ENCODE results near the gene SBSN. TPM values are rescaled to one million over a fixed set of nuclear protein-coding genes. Genes with fewer than 3 reads are reported as not detected.

Gene SBSN
- total and polyA plus RNA-seq, 5 experiments from 2014 or later = 0.31 TPM; not detected in 4

- no peak for DNase-seq
- H3K4me3 Mint-ChIP-seq = no peak overlapping the region
- no peaks in the 10 kb centered on the region for H3K36me3 Mint-ChIP-seq
- no peak for ATAC-seq
- POLR2A ChIA-PET = no interaction called here
- H3K27ac Mint-ChIP-seq = no peak overlapping the region
- H3K27me3 Mint-ChIP-seq = peaks cover 9 to 60% (median 26%) of the 10 kb centered on the region in 5 donors
- peaks cover 3 to 19% (median 15%) of the 10 kb centered on the region in 4 donors for H3K4me1 Mint-ChIP-seq
- H3K9me3 Mint-ChIP-seq = no peaks in the 10 kb centered on the region
Measured at GRCh38 chr19:35507561-35507960, 20.6 kb downstream of the SBSN start.

GRCh38 chr19:35506011-35506410 lies 22.1 kb downstream of the SBSN start:
- Mint-ChIP-seq H3K27ac (peak overlapping the region in 1 of 10 donors; percentile 69), H3K9me3 (no peaks in the 10 kb centered on the region), H3K4me1 (peaks cover 6 to 19% (median 16%) of the 10 kb centered on the region in 4 donors), H3K36me3 (no peaks in the 10 kb centered on the region), H3K4me3 (no peak overlapping the region), H3K27me3 (peaks cover 5 to 55% (median 26%) of the 10 kb centered on the region in 5 donors)
- no peak for ATAC-seq
- POLR2A ChIA-PET = interaction anchor here (0.5 kb wide), 1 partner anchor 288 kb away, joined by 4 read pairs; no protein-coding TSS in a partner anchor
- DNase-seq = no peak

- H3K27me3 Mint-ChIP-seq = peaks cover 5 to 43% (median 23%) of the 10 kb centered on the region in 5 donors
Measured at GRCh38 chr19:35502751-35503150, 25.4 kb downstream of the SBSN start.

GRCh38 chr19:35501684-35502083 lies 26.4 kb downstream of the SBSN start:
- POLR2A ChIA-PET = interaction anchor here (0.6 kb wide), 1 partner anchor 390 kb away, joined by 5 read pairs; no protein-coding TSS in a partner anchor
- peaks cover 0 to 3% (median 1%) of the 10 kb centered on the region in 4 donors for H3K4me1 Mint-ChIP-seq
- ATAC-seq (no peak), DNase-seq (no peak)
- peak overlapping the region in 1 of 10 donors; percentile 9 for H3K27ac Mint-ChIP-seq
- H3K27me3 Mint-ChIP-seq = peaks cover 5 to 35% (median 18%) of the 10 kb centered on the region in 5 donors
- H3K4me3 Mint-ChIP-seq = no peak overlapping the region
- no peaks in the 10 kb centered on the region for H3K36me3 Mint-ChIP-seq
- no peaks in the 10 kb centered on the region for H3K9me3 Mint-ChIP-seq

More at GRCh38 chr19:35502751-35503150, 25.4 kb downstream of the SBSN start:
- Mint-ChIP-seq H3K27ac (no peak overlapping the region), H3K4me3 (no peak overlapping the region), H3K36me3 (no peaks in the 10 kb centered on the region), H3K9me3 (no peaks in the 10 kb centered on the region), H3K4me1 (peaks cover 0 to 3% (median 1%) of the 10 kb centered on the region in 4 donors)
- POLR2A ChIA-PET = no interaction called here
- ATAC-seq (no peak), DNase-seq (peak in 1 of 10 donors; percentile 8)

- H3K27me3 Mint-ChIP-seq = peaks cover 0 to 24% (median 10%) of the 10 kb centered on the region in 5 donors
- peaks cover 0 to 5% (median 2%) of the 10 kb centered on the region in 4 donors for H3K4me1 Mint-ChIP-seq
- H3K9me3 Mint-ChIP-seq = no peaks in the 10 kb centered on the region
- no peak for ATAC-seq
- DNase-seq = no peak
- H3K36me3 Mint-ChIP-seq = no peaks in the 10 kb centered on the region
- H3K4me3 Mint-ChIP-seq = no peak overlapping the region
- POLR2A ChIA-PET = no interaction called here
- no peak overlapping the region for H3K27ac Mint-ChIP-seq
Measured at GRCh38 chr19:35500611-35501010, 27.5 kb downstream of the SBSN start.

GRCh38 chr19:35498984-35499527 lies 29.1 kb downstream of the SBSN start:
- POLR2A ChIA-PET = no interaction called here
- H3K9me3 Mint-ChIP-seq = no peaks in the 10 kb centered on the region
- no peak overlapping the region for H3K27ac Mint-ChIP-seq
- H3K27me3 Mint-ChIP-seq = peaks cover 0 to 18% (median 9%) of the 10 kb centered on the region in 5 donors
- no peak for ATAC-seq
- no peak for DNase-seq
- peaks cover 0 to 9% (median 7%) of the 10 kb centered on the region in 4 donors for H3K4me1 Mint-ChIP-seq
- no peak overlapping the region for H3K4me3 Mint-ChIP-seq
- H3K36me3 Mint-ChIP-seq = no peaks in the 10 kb centered on the region

- no peaks in the 10 kb centered on the region for H3K9me3 Mint-ChIP-seq
- POLR2A ChIA-PET = no interaction called here
- DNase-seq = no peak
- H3K27ac Mint-ChIP-seq = peak overlapping the region in 1 of 10 donors; percentile 29
- no peaks in the 10 kb centered on the region for H3K36me3 Mint-ChIP-seq
- H3K4me3 Mint-ChIP-seq = no peak overlapping the region
- no peak for ATAC-seq
- peaks cover 0 to 9% (median 7%) of the 10 kb centered on the region in 4 donors for H3K4me1 Mint-ChIP-seq
- peaks cover 0 to 17% (median 11%) of the 10 kb centered on the region in 5 donors for H3K27me3 Mint-ChIP-seq
Measured at GRCh38 chr19:35498220-35498619, 29.9 kb downstream of the SBSN start.

GRCh38 chr19:35497406-35497805 lies 30.7 kb downstream of the SBSN start:
- POLR2A ChIA-PET = no interaction called here
- Mint-ChIP-seq H3K27ac (peak overlapping the region in 1 of 10 donors; percentile 42), H3K4me3 (no peak overlapping the region), H3K9me3 (no peaks in the 10 kb centered on the region), H3K36me3 (no peaks in the 10 kb centered on the region), H3K27me3 (peaks cover 0 to 13% (median 9%) of the 10 kb centered on the region in 5 donors), H3K4me1 (peaks cover 0 to 9% (median 7%) of the 10 kb centered on the region in 4 donors)
- DNase-seq (peak in 1 of 10 donors; percentile 27), ATAC-seq (no peak)

- peak overlapping the region in 2 of 10 donors; percentile 50 to 72 for H3K27ac Mint-ChIP-seq
Measured at GRCh38 chr19:35495107-35496064, 32.7 kb downstream of the SBSN start.

GRCh38 chr19:35493971-35494370 lies 34.1 kb downstream of the SBSN start:
- POLR2A ChIA-PET = no interaction called here
- no peaks in the 10 kb centered on the region for H3K36me3 Mint-ChIP-seq
- no peak overlapping the region for H3K4me3 Mint-ChIP-seq
- ATAC-seq (no peak), DNase-seq (no peak)
- peaks cover 5 to 21% (median 11%) of the 10 kb centered on the region in 5 donors for H3K27me3 Mint-ChIP-seq
- no peak overlapping the region for H3K27ac Mint-ChIP-seq
- peaks cover 0 to 8% (median 5%) of the 10 kb centered on the region in 4 donors for H3K4me1 Mint-ChIP-seq
- no peaks in the 10 kb centered on the region for H3K9me3 Mint-ChIP-seq

More at GRCh38 chr19:35495107-35496064, 32.7 kb downstream of the SBSN start:
- ATAC-seq = peak; percentile 99
- peak overlapping the region in 5 of 10 donors; percentile 11 to 71 (median 51) for H3K4me3 Mint-ChIP-seq
- H3K36me3 Mint-ChIP-seq = no peaks in the 10 kb centered on the region
- H3K9me3 Mint-ChIP-seq = no peaks in the 10 kb centered on the region
- H3K27me3 Mint-ChIP-seq = peaks cover under 1 to 15% (median 11%) of the 10 kb centered on the region in 5 donors
- peaks cover 0 to 8% (median 5%) of the 10 kb centered on the region in 4 donors for H3K4me1 Mint-ChIP-seq
- peak; percentile 45 to 80 (median 64) for DNase-seq
- POLR2A ChIA-PET = interaction anchor here (0.5 to 1.2 kb wide), 7 partner anchors 15 to 301 kb away, joined by 3 to 7 read pairs (median 3); partner anchors contain the start of gene USF2

GRCh38 chr19:35491836-35492360 lies 36.2 kb downstream of the SBSN start:
- Mint-ChIP-seq H3K36me3 (no peaks in the 10 kb centered on the region), H3K27me3 (peaks cover 6 to 21% (median 10%) of the 10 kb centered on the region in 5 donors), H3K9me3 (no peaks in the 10 kb centered on the region), H3K4me3 (no peak overlapping the region), H3K4me1 (peaks cover 0 to 8% (median 5%) of the 10 kb centered on the region in 4 donors), H3K27ac (no peak overlapping the region)
- ATAC-seq (no peak), DNase-seq (no peak)
- POLR2A ChIA-PET = no interaction called here

- peaks cover 6 to 21% (median 10%) of the 10 kb centered on the region in 5 donors for H3K27me3 Mint-ChIP-seq
- no peaks in the 10 kb centered on the region for H3K9me3 Mint-ChIP-seq
- no peaks in the 10 kb centered on the region for H3K36me3 Mint-ChIP-seq
- H3K27ac Mint-ChIP-seq = peak within 1 kb of the TSS in 1 of 10 donors; percentile 20
- H3K4me3 Mint-ChIP-seq = no peak within 1 kb of the TSS
- ATAC-seq = no peak
- POLR2A ChIA-PET = no interaction called here
- peaks cover 0 to 5% (median 2%) of the 10 kb centered on the region in 4 donors for H3K4me1 Mint-ChIP-seq
- no peak for DNase-seq
Measured at GRCh38 chr19:35490364-35490763, 37.7 kb downstream of the SBSN start, which contains the start of gene KRTDAP. KRTDAP (minus strand) TSS chr19:35490464; CDS start chr19:35490442, 22 bp downstream.

Data from naive thymus-derived CD8-positive, alpha-beta T cell (primary cell).